GM18870 (cell line): ENCODE measurements around the gene AKAP6.

Experiments
- ATAC-seq: cut with Tn5 transposase; IDR thresholded peaks from one replicate; pipeline ENCODE4 v1.9.1; 2021; ENCODE audit warnings: moderate library complexity; ENCODE audit not compliant: unreplicated experiment

AKAP6 gene

GRCh38 chr14:32865827-32866376, 536.8 kb downstream of the AKAP6 start:
- no peak for ATAC-seq

- ATAC-seq: no peak
These were observed 554.1 kb downstream of the AKAP6 start for GRCh38 chr14:32883188-32883587.
